GM19193 (cell line): ENCODE data around the gene RAB4B.

Experiments used
- POLR2A ChIP-seq: IDR thresholded peaks from 4 replicates; pipeline ENCODE4 v1.6.1; 2011; ENCODE audit not compliant: insufficient read depth, insufficient read length; ENCODE audit errors: extremely low read depth

Gene RAB4B

GRCh38 chr19:40777937-40778705 lies at the start of gene RAB4B:
TSS of gene RAB4B (plus strand) at chr19:40778247. CDS start at chr19:40778376, 129 bp downstream.
- peak; percentile 68 for TF ChIP-seq POLR2A

- TF ChIP-seq POLR2A: no peak
Measured at GRCh38 chr19:40733149-40733548, 44.9 kb upstream of the RAB4B start.

GRCh38 chr19:40735013-40735771 lies 42.9 kb upstream of the RAB4B start:
- no peak for TF ChIP-seq POLR2A

GRCh38 chr19:40736661-40737060 lies 41.4 kb upstream of the RAB4B start:
- TF ChIP-seq POLR2A: no peak

GRCh38 chr19:40737102-40737644 lies 40.9 kb upstream of the RAB4B start:
- TF ChIP-seq POLR2A: no peak

- no peak for TF ChIP-seq POLR2A
Measured at GRCh38 chr19:40739030-40739839, 38.8 kb upstream of the RAB4B start.

- no peak for TF ChIP-seq POLR2A
Measured at GRCh38 chr19:40739871-40740703, 38.0 kb upstream of the RAB4B start.

- no peak for TF ChIP-seq POLR2A
Measured at GRCh38 chr19:40740747-40741146, 37.3 kb upstream of the RAB4B start.

- TF ChIP-seq POLR2A: no peak
Measured at GRCh38 chr19:40741527-40742390, 36.3 kb upstream of the RAB4B start.

GRCh38 chr19:40742477-40742876 lies 35.6 kb upstream of the RAB4B start:
- no peak for TF ChIP-seq POLR2A

- no peak for TF ChIP-seq POLR2A
Measured at GRCh38 chr19:40742886-40743285, 35.2 kb upstream of the RAB4B start.

GRCh38 chr19:40743926-40744325 lies 34.1 kb upstream of the RAB4B start:
- no peak for TF ChIP-seq POLR2A

- no peak for TF ChIP-seq POLR2A
Measured at GRCh38 chr19:40744554-40745401, 33.3 kb upstream of the RAB4B start.

GRCh38 chr19:40745402-40745780 lies 32.7 kb upstream of the RAB4B start:
- no peak for TF ChIP-seq POLR2A
